ENCODE data around the gene FAIM.

The FAIM gene

GRCh38 chr3:138573138-138573537 is 35.4 kb upstream of the FAIM start:
- H3K4me3 ChIP-seq (ENCODE audit: low read length) = no peak overlapping the region
- no peak for DNase-seq (ENCODE audit: low read depth)
- no peak for TF ChIP-seq CTCF (IDR thresholded peaks at IDR 0.05; ENCODE audit: insufficient read depth, low read depth, low read length, missing control alignments)

GRCh38 chr3:138578141-138578540 is 30.4 kb upstream of the FAIM start:
- no peak for TF ChIP-seq CTCF (IDR thresholded peaks at IDR 0.05; ENCODE audit: insufficient read depth, low read depth, low read length, missing control alignments)
- no peak overlapping the region for H3K4me3 ChIP-seq (ENCODE audit: low read length)
- no peak for DNase-seq (ENCODE audit: low read depth)

- no peak overlapping the region for H3K4me3 ChIP-seq (ENCODE audit: low read length)
- TF ChIP-seq CTCF (IDR thresholded peaks at IDR 0.05; ENCODE audit: insufficient read depth, low read depth, low read length, missing control alignments) = no peak
- DNase-seq (ENCODE audit: low read depth) = no peak
Measured at GRCh38 chr3:138578961-138579574, 29.5 kb upstream of the FAIM start.

GRCh38 chr3:138587374-138587773 is 21.2 kb upstream of the FAIM start:
- DNase-seq (ENCODE audit: low read depth) = no peak
- H3K4me3 ChIP-seq (ENCODE audit: low read length) = no peak overlapping the region
- TF ChIP-seq CTCF (IDR thresholded peaks at IDR 0.05; ENCODE audit: insufficient read depth, low read depth, low read length, missing control alignments) = no peak

- TF ChIP-seq CTCF (IDR thresholded peaks at IDR 0.05; ENCODE audit: insufficient read depth, low read depth, low read length, missing control alignments) = no peak
- no peak overlapping the region for H3K4me3 ChIP-seq (ENCODE audit: low read length)
Measured at GRCh38 chr3:138588445-138588844, 20.1 kb upstream of the FAIM start.

GRCh38 chr3:138591392-138591791 is 17.2 kb upstream of the FAIM start:
- H3K4me3 ChIP-seq (ENCODE audit: low read length) = no peak overlapping the region
- no peak for TF ChIP-seq CTCF (IDR thresholded peaks at IDR 0.05; ENCODE audit: insufficient read depth, low read depth, low read length, missing control alignments)
- DNase-seq (ENCODE audit: low read depth) = no peak

More at GRCh38 chr3:138588445-138588844, 20.1 kb upstream of the FAIM start:
- DNase-seq (ENCODE audit: low read depth) = no peak

- TF ChIP-seq CTCF (IDR thresholded peaks at IDR 0.05; ENCODE audit: insufficient read depth, low read depth, low read length, missing control alignments) = no peak
- H3K4me3 ChIP-seq (ENCODE audit: low read length) = peak overlapping the region; percentile 60
- peak; percentile 17 for DNase-seq (ENCODE audit: low read depth)
Measured at GRCh38 chr3:138593488-138594149, 15.0 kb upstream of the FAIM start.

Measured in epithelial cell of esophagus (primary cell).